Hepatocyte (in vitro differentiated cells): ENCODE results near the gene COX4I1. TPM values are rescaled to one million over a fixed set of nuclear protein-coding genes. Genes with fewer than 3 reads are reported as not detected.

Experiments
- DNase-seq: peaks from one replicate; pipeline ENCODE4 v3.0.0-alpha.2; 2016; ENCODE audit warnings: low spot score
- H2AFZ ChIP-seq: fragments of 200-600 bp; sonication (generic); 2 replicates; pipeline ENCODE4 v1.6.0; 2016; ENCODE audit warnings: antibody characterized with exemption, mild to moderate bottlenecking
- H3K27ac ChIP-seq: fragments of 200-600 bp; sonication (generic); 2 replicates; pipeline ENCODE4 v1.5.1; 2016; ENCODE audit warnings: mild to moderate bottlenecking
- H3K27me3 ChIP-seq: fragments of 200-600 bp; sonication (generic); 2 replicates; pipeline ENCODE4 v1.6.1; 2016
- H3K36me3 ChIP-seq: fragments of 200-600 bp; sonication (generic); replicated peaks from 2 replicates; pipeline ENCODE4 v1.5.1; 2016; ENCODE audit warnings: low read depth; ENCODE audit not compliant: insufficient read depth
- H3K4me1 ChIP-seq: fragments of 200-600 bp; sonication (generic); 2 replicates; pipeline ENCODE4 v1.5.1; 2016; ENCODE audit warnings: mild to moderate bottlenecking, moderate library complexity; ENCODE audit not compliant: insufficient read depth
- H3K4me2 ChIP-seq: fragments of 200-600 bp; sonication (generic); 2 replicates; pipeline ENCODE4 v1.6.0; 2016
- H3K4me3 ChIP-seq: fragments of 200-600 bp; sonication (generic); 2 replicates; pipeline ENCODE4 v1.5.1; 2016; ENCODE audit warnings: mild to moderate bottlenecking
- H3K79me2 ChIP-seq: fragments of 200-600 bp; sonication (generic); 2 replicates; pipeline ENCODE4 v1.6.0; 2017; ENCODE audit warnings: mild to moderate bottlenecking
- H3K9me2 ChIP-seq: fragments of 200-600 bp; sonication (generic); replicated peaks from 2 replicates; pipeline ENCODE4 v1.6.0; 2017; ENCODE audit warnings: mild to moderate bottlenecking; ENCODE audit not compliant: insufficient read depth
- H3K9me3 ChIP-seq: fragments of 200-600 bp; sonication (generic); 2 replicates; pipeline ENCODE4 v1.5.1; 2016; ENCODE audit warnings: low read depth, mild to moderate bottlenecking
- H4K20me1 ChIP-seq: fragments of 200-600 bp; sonication (generic); 2 replicates; pipeline ENCODE4 v1.6.0; 2016; ENCODE audit warnings: mild to moderate bottlenecking; ENCODE audit not compliant: insufficient read depth, poor library complexity, severe bottlenecking
- CTCF ChIP-seq: fragments of 200-600 bp; sonication (generic); IDR thresholded peaks from 2 replicates; pipeline ENCODE4 v1.5.1; 2016; ENCODE audit warnings: antibody characterized with exemption, mild to moderate bottlenecking; ENCODE audit not compliant: poor library complexity
- EZH2 ChIP-seq: fragments of 200-600 bp; sonication (generic); IDR thresholded peaks from 2 replicates; pipeline ENCODE4 v1.6.1; 2016; ENCODE audit warnings: antibody characterized with exemption, mild to moderate bottlenecking, borderline replicate concordance
- EZH2phosphoT487 ChIP-seq: fragments of 200-600 bp; sonication (generic); IDR thresholded peaks from one replicate; pipeline ENCODE4 v1.6.1; 2018; ENCODE audit warnings: antibody characterized with exemption, mild to moderate bottlenecking, low read depth, moderate library complexity; ENCODE audit not compliant: unreplicated experiment, severe bottlenecking
- WGBS: methylation state at CpG from one replicate; pipeline ENCODE4 v1.1.6; 2016; ENCODE audit warnings: low lambda C conversion rate; ENCODE audit errors: missing lambda C conversion rate; 5-methylcytosine and 5-hydroxymethylcytosine counted together
- polyA plus RNA-seq: library from polyadenylated mRNA; unstranded; fragments of >200 nt; fragmentation: Nextera tagmentation; extraction: Ambion mirVana; gene quantifications from 2 replicates; pipeline ENCODE4 v1.2.1, GENCODE V29; 2016
- total RNA-seq: library from RNA; depleted of rRNA; stranded (reverse); fragments of >200 nt; gene quantifications from 2 replicates; pipeline ENCODE4 v1.2.3, GENCODE V29; 2014

Gene COX4I1
- total and polyA plus RNA-seq, 2 experiments from 2014 or later, result 449 to 655 TPM

GRCh38 chr16:85789773-85790172 is 9.7 kb upstream of the COX4I1 start:
- Histone ChIP-seq H3K27me3 (no peaks in the 10 kb centered on the region), H3K9me3 (no peaks in the 10 kb centered on the region), H3K79me2 (peaks cover 73% of the 10 kb centered on the region), H3K4me3 (no peak overlapping the region), H3K27ac (no peak overlapping the region), H3K9me2 (no peaks in the 10 kb centered on the region), H2AFZ (no peak overlapping the region), H3K4me1 (no peaks in the 10 kb centered on the region), H3K36me3 (no peaks in the 10 kb centered on the region), H4K20me1 (peaks cover 26% of the 10 kb centered on the region), H3K4me2 (no peak overlapping the region)
- no peak for DNase-seq
- no peak for TF ChIP-seq EZH2phosphoT487
- no peak for TF ChIP-seq CTCF
- no peak for TF ChIP-seq EZH2
- WGBS, result 98% methylated on average over 6 of the region's 6 CpGs

- no peak for TF ChIP-seq EZH2
- no peak for TF ChIP-seq CTCF
- TF ChIP-seq EZH2phosphoT487, result no peak
- no peaks in the 10 kb centered on the region for H3K9me2 ChIP-seq
- H3K9me3 ChIP-seq, result no peaks in the 10 kb centered on the region
- DNase-seq, result no peak
- H3K79me2 ChIP-seq, result peaks cover 100% of the 10 kb centered on the region
- H2AFZ ChIP-seq, result no peak overlapping the region
- H3K4me3 ChIP-seq, result no peak overlapping the region
- H3K27ac ChIP-seq, result no peak overlapping the region
- H4K20me1 ChIP-seq, result peaks cover 24% of the 10 kb centered on the region
- no peaks in the 10 kb centered on the region for H3K36me3 ChIP-seq
- H3K4me1 ChIP-seq, result no peaks in the 10 kb centered on the region
- no peak overlapping the region for H3K4me2 ChIP-seq
- H3K27me3 ChIP-seq, result no peaks in the 10 kb centered on the region
- 96% methylated on average over 5 of the region's 5 CpGs for WGBS
Measured at GRCh38 chr16:85793662-85794298, 5.7 kb upstream of the COX4I1 start.

- H3K36me3 ChIP-seq, result no peaks in the 10 kb centered on the region
- H2AFZ ChIP-seq, result no peak overlapping the region
- H3K4me1 ChIP-seq, result no peaks in the 10 kb centered on the region
- no peak overlapping the region for H3K4me2 ChIP-seq
- no peak overlapping the region for H3K27ac ChIP-seq
- H3K9me3 ChIP-seq, result no peaks in the 10 kb centered on the region
- H3K9me2 ChIP-seq, result no peaks in the 10 kb centered on the region
- peaks cover 97% of the 10 kb centered on the region for H3K79me2 ChIP-seq
- TF ChIP-seq CTCF, result no peak
- no peak for DNase-seq
- WGBS, result 97% methylated on average over 8 of the region's 8 CpGs
- H4K20me1 ChIP-seq, result peaks cover 24% of the 10 kb centered on the region
- H3K27me3 ChIP-seq, result no peaks in the 10 kb centered on the region
- H3K4me3 ChIP-seq, result no peak overlapping the region
Measured at GRCh38 chr16:85794696-85795095, 4.8 kb upstream of the COX4I1 start.

- no peak overlapping the region for H3K4me3 ChIP-seq
- H3K9me3 ChIP-seq, result no peaks in the 10 kb centered on the region
- WGBS, result 96% methylated on average over 6 of the region's 6 CpGs
- no peaks in the 10 kb centered on the region for H3K27me3 ChIP-seq
- H3K36me3 ChIP-seq, result no peaks in the 10 kb centered on the region
- H3K4me1 ChIP-seq, result peaks cover 8% of the 10 kb centered on the region
- no peak overlapping the region for H3K4me2 ChIP-seq
- peaks cover 29% of the 10 kb centered on the region for H4K20me1 ChIP-seq
- peaks cover 97% of the 10 kb centered on the region for H3K79me2 ChIP-seq
- H2AFZ ChIP-seq, result no peak overlapping the region
- no peaks in the 10 kb centered on the region for H3K9me2 ChIP-seq
- DNase-seq, result no peak
- TF ChIP-seq EZH2phosphoT487 (no peak), EZH2 (no peak), CTCF (no peak)
- H3K27ac ChIP-seq, result no peak overlapping the region
Measured at GRCh38 chr16:85796152-85796551, 3.3 kb upstream of the COX4I1 start.
